K562 (cell line): Measurements from ENCODE around the gene SDSL. TPM values are rescaled to one million over a fixed set of nuclear protein-coding genes. Genes with fewer than 3 reads are reported as not detected.

Experiments used
- CAMTA2 ChIP-seq: fragments of 250-450 bp; sonication (Bioruptor Pico); conservative IDR thresholded peaks from 2 replicates; pipeline ENCODE4 v1.5.1; 2022
- EHMT2 ChIP-seq: fragments of 450-650 bp; IDR thresholded peaks from 2 replicates; pipeline ENCODE4 v1.6.1; 2018; ENCODE audit warnings: antibody characterized with exemption
- ELF1 ChIP-seq: fragments of 200-800 bp; sonication (Bioruptor generic); IDR thresholded peaks from 2 replicates; pipeline ENCODE4 v1.6.1; 2016; ENCODE audit warnings: missing genetic modification characterization, missing compliant biosample characterization
- FOXO4 ChIP-seq: fragments of 450-650 bp; formaldehyde crosslinking; IDR thresholded peaks from 2 replicates; pipeline ENCODE4 v1.4.0; 2020; ENCODE audit warnings: mild to moderate bottlenecking, moderate library complexity
- FOXP1 ChIP-seq: sonication (generic); formaldehyde crosslinking; IDR thresholded peaks from 2 replicates; pipeline ENCODE4 v1.8.0; 2022; ENCODE audit warnings: mild to moderate bottlenecking, missing genetic modification reagents
- MCM2 ChIP-seq: fragments of 450-650 bp; IDR thresholded peaks from 2 replicates; pipeline ENCODE4 v1.6.1; 2017; ENCODE audit warnings: low read depth, mild to moderate bottlenecking
- MLX ChIP-seq, 2 experiments: fragments of 450-650 bp in 1 of 2; sonication (generic) in 1 of 2; formaldehyde crosslinking; conservative IDR thresholded peaks; 2 replicates each; pipeline versions ENCODE4 v1.4.0 to v1.8.1; 2020 to 2022; ENCODE audit warnings: mild to moderate bottlenecking in 1 of 2, missing genetic modification reagents in 1 of 2
- MTF1 ChIP-seq: fragments of 250-450 bp; sonication (Bioruptor Pico); IDR thresholded peaks from 2 replicates; pipeline ENCODE4 v1.9.0; 2021; ENCODE audit warnings: moderate library complexity, mild to moderate bottlenecking, inconsistent platforms, borderline replicate concordance
- NEUROD1 ChIP-seq: fragments of 150-350 bp; IDR thresholded peaks from 2 replicates; pipeline ENCODE4 v1.6.1; 2014; ENCODE audit warnings: borderline replicate concordance, low read length, low read depth; ENCODE audit not compliant: partially characterized antibody
- SPI1 ChIP-seq: IDR thresholded peaks from 2 replicates; pipeline ENCODE4 v1.6.1; 2011; ENCODE audit warnings: low read depth, low read length, control low read depth, borderline replicate concordance
- TEAD2 ChIP-seq: fragments of 450-650 bp; IDR thresholded peaks from 2 replicates; pipeline ENCODE4 v1.6.1; 2016; ENCODE audit warnings: missing genetic modification characterization, control low read depth, missing compliant biosample characterization
- USF1 ChIP-seq: sonication (generic); formaldehyde crosslinking; IDR thresholded peaks from 2 replicates; pipeline ENCODE4 v1.9.0; 2022; ENCODE audit warnings: mild to moderate bottlenecking, missing genetic modification reagents
- ZBTB40 ChIP-seq, 2 experiments: fragments of 450-650 bp in 1 of 2; sonication (generic) in 1 of 2; formaldehyde crosslinking in 1 of 2; IDR thresholded peaks; 2 replicates each; pipeline versions ENCODE4 v1.7.1 to v1.9.0; 2016 to 2022; ENCODE audit warnings: inconsistent platforms in 1 of 2, mild to moderate bottlenecking in 1 of 2, missing genetic modification reagents in 1 of 2
- ZNF668 ChIP-seq: fragments of 250-450 bp; sonication (Bioruptor Pico); IDR thresholded peaks from 2 replicates; pipeline ENCODE4 v1.8.0; 2022; ENCODE audit warnings: mild to moderate bottlenecking, inconsistent platforms
- polyA plus RNA-seq, 8 experiments: library from polyadenylated mRNA; depleted of rRNA in 4 of 8; stranded (reverse) in 5 of 8; unstranded in 3 of 8; fragments of >200 nt; fragmentation: Nextera tagmentation in 2 of 8; fragmentation: Illumina TruSeq in 1 of 8; extraction: Ambion mirVana in 2 of 8; extraction: Trizol in 1 of 8; gene quantifications; 2 replicates each; pipeline versions ENCODE4 v1.2.1 to v1.2.3, GENCODE V29; 2011 to 2014; ENCODE audit warnings: inconsistent platforms in 1 of 8, missing spikeins in 1 of 8
- total RNA-seq, 7 experiments: library from RNA; depleted of rRNA in 6 of 7; stranded (reverse); fragments of >200 nt in 6 of 7; fragmentation: Illumina TruSeq in 2 of 7; extraction: Trizol in 2 of 7; gene quantifications; 2 replicates each; pipeline versions ENCODE4 v1.2.1 to v1.2.3, GENCODE V29; 2011 to 2021; ENCODE audit warnings: low replicate concordance in 1 of 7

SDSL gene
- total and polyA plus RNA-seq, 9 of the 15 experiments (the other 6 are each of a cell fraction or from before 2014, with no cell fraction given), result 0.31 to 11.0 (median 7.4) TPM

GRCh38 chr12:113416091-113416754 lies 6.0 kb upstream of the SDSL start (continued):
- TF ChIP-seq ZNF668 (CRISPR knock-in tag), result no peak
- TF ChIP-seq TEAD2 (tag), result 0 out of 2 replicates have a peak, but pooled peaks have one; percentile 3
- no peak for TF ChIP-seq MTF1 (CRISPR knock-in tag)
- TF ChIP-seq USF1 (CRISPR knock-in tag), result peak; percentile 83
- TF ChIP-seq MCM2, result no peak
- peak; percentile 55; the same call in 1 of the 2 replicates for TF ChIP-seq SPI1
- TF ChIP-seq FOXO4 (CRISPR knock-in tag), result no peak
- TF ChIP-seq CAMTA2, result no peak
- no peak for TF ChIP-seq FOXP1 (CRISPR knock-in tag)
- TF ChIP-seq MLX (CRISPR knock-in tag; conservative IDR thresholded peaks at IDR 0.05), result no peak
- TF ChIP-seq ELF1 (tag), result 0 out of 2 replicates have a peak, but pooled peaks have one; percentile 25
- TF ChIP-seq NEUROD1, result no peak
- TF ChIP-seq ZBTB40 (IDR thresholded peaks at IDR 0.05), result no peak
- no peak for TF ChIP-seq ZBTB40 (CRISPR knock-in tag; IDR thresholded peaks at IDR 0.05)
- no peak for TF ChIP-seq EHMT2
